HG03045 (cell line): ENCODE measurements around the gene ZNF354C.

Experiments used
- ATAC-seq: cut with Tn5 transposase; IDR thresholded peaks from one replicate; pipeline ENCODE4 v1.9.1; 2021; ENCODE audit warnings: mild to moderate bottlenecking, moderate library complexity; ENCODE audit not compliant: unreplicated experiment

ZNF354C gene

DNA sequence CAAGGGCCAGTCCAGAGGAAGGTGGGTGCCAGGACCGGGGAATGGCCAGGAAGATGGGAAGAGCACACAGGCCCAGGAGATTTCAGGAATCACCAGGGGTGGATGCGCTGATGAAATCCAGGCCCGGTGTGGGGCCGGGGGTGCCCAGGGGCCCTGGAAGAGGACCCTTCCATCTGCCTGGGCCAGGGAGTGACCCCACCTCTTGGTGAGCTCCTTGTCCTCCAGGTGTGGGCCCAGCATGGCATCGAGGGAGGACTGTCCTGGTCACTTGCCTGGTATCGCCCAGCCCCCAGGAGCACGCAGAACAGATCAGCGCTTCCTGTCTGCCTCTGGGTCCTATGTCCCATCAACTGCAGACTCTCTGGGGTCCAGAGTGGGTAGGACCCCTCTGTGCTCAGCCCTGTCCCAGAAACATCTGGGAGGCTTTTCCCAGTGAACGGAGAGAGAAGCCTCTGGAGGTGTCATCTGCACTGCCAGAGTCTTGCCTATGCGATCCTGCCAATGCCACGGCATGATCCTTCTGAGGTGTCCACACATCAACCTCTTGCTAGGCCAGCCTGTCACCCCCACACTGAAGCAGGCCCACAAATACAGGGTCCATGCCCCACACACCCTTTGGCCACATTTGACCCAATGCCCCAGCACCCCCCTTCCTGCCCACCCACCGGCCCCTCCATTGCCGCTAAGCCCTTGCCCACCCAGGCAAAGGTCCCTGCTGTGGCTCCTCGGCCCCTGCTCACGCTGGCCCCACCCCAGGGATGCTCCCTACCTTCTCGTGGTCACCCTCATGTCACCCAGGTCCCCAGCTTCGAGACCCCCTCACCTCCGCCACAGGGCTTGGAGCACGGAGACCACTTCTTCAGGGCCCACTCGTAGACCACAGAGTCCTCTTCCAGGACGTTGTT lies 67.2 kb downstream of the ZNF354C start:
- no peak for ATAC-seq

DNA sequence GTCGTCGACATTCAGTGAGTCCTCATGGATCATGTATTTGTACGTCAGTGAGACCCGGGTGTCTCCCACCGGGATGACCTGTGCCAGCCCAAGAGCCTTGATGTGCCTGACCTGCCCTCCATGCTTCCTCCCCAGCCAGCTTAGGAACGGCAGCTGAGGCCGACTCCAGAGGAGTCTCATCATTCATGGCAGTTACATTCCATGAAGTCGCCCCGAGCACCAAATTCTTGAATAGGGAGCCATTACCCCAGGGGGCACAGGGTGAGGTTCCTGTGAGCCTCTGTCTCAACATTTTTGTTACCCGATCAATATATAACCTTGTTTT lies 67.8 kb downstream of the ZNF354C start:
- ATAC-seq, result no peak

DNA sequence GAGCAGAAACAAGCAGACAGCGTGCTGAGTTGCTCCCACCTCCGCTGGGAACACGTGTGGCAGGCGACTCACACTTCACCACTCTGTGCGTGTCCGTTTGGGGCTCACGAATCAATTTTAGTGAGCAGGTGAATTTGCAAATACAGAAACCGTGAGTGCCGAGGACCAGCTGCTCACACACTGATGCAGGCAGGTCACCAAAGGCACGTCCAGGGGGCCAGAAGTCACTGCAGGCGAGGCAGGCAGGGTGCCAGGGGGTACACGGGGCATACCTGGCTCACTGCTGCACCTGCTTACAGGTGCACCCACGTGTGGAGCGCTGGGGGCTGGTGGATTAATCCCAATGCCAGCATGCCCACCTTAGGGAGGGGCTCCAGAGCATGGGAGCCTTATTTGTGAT lies 68.8 kb downstream of the ZNF354C start:
- ATAC-seq, result no peak

DNA sequence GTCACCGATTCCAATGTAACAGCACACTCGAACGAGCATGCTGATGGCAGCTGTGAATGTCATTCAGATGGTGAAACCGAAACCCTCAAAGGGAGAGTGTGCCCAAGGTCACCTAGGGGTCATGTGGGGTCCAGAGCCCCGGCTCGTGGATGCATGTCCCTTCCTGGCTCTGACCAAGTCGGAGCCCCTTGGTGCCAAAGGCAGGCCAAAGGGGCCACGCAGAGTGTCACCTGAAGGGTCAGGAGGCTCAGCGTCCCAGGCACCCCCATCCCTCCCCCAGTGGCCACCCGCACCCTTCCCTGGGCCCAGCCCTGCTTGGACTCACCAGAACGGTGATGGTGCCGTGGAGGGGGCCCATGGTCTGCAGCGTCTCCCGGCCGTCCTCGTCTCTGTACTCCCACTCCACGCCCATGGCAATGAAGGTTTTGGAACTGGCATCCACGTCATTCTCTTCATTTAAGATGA lies 69.5 kb downstream of the ZNF354C start:
- ATAC-seq, result no peak

DNA sequence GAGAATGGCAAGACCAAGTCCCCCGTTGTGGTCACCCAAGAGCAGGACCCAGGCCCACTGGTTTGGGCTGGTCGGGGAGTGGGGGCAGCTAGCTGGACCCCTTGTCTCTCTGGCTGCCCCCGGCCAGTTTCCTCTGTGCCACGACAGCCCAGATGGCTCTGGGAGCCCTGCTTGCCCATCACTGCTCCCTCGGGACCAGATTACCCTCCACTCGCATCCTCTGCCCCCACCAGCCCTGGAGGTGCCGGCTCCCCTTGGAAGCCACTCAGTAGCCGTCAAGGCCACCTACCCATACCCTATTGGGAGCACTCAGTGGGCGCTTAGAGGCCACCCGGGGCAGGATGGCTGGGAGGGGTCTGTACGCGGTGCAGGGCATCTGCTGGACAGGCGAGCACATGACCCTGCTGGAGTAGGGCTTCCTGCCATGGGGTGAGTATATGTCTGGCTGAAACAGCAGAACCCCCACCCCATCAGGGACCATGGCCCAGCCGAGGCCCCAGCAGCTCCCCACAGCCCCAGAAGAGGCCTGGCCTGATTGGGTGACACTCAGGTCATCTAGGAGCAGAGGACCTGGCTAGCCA lies 70.0 kb downstream of the ZNF354C start:
- no peak for ATAC-seq

DNA sequence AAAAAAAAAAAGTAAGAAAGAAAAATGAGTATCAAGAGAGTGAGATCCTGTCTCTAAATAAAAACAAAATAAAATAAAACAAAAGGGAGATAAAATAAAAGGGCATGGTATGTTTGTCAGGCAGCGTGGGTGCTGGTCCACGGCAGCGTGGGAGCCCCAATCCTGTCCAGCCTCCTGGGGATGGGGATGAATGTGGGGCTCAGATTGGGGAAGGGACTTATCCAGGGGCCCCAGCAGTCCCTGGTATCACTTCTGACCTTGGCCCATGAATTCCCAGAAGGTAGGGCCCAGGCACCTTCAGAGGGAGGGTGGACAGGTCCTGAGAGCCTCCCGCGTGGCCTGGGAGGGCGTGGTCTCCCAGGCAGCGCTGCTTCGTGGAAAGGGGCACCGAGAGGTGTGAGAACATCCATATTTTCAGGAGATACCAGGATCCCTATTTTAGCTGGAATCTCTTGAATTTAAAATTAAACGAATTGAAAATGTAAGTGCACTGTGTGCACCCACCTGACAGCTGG lies 71.2 kb downstream of the ZNF354C start:
- no peak for ATAC-seq

DNA sequence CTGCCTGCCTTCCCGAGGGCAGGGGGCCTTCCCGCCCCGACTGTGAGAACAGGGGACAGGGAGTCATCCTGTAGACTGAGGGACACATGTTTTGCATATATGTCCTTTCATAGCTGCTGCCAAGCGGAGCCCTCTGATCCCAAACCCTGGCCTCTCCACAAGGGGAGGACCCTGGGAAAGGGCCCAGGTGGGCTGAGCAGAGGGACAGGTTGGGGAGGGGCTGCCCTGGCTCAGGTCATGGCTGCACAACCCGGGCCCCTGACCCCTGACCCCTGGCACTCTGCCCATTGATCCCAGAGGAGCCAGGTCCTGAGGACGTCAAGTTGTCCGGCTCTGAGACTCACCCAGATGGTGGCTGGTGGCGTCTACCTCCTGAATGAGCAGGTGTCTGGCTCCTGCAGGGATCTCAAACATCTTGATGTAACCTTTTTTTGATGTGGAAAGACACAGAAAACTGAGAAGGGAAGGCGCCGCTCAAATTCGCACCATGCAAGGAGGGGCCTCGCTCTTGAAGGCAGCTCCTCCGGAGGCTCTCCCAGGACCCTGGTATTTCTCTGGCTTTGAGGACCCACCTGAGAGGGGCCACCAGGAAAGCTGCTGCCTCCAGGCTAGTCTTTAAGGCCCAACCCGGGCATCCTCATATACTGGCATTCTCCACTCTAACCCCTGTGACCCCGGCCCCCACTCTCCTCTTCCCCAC lies 71.9 kb downstream of the ZNF354C start:
- no peak for ATAC-seq

DNA sequence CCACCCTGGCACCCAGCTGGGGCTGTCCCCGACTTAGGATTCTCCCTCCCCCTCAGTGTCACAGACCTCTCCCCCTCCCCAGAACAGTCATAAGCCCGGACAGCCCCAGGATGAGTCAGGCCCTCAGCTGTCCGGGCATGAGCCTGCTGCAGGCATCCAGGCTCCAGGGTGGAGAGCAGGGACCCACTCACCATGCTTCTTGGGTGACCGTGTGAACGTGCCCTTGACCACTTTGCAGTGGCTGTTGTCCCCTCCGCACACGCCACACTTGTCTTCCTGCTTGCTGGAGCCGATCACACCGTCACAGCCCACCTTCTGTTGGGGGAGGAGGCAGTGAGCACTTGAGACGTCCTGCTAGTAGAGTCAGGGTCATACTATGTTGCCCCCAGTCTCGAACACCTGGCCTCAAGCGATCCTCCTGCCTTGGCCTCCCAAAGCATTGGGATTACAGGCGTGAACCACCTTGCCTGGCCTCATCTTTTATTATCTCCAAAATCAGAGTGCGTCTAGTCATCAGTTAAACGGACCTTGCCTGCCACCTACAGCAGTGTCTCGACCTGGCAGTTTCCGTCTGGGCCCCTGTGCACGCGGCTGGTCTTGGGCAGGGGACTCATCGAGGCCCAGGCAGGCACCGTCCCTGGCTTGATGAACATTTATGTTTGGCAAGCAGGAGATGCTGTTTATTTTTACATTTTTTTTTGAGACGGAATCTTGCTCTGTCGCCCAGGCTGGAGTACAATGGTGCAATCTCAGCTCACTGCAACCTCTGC lies 72.6 kb downstream of the ZNF354C start:
- ATAC-seq, result no peak
